Progenitor cell of endocrine pancreas (in vitro differentiated cells): ENCODE measurements around the gene PHRF1. TPM values are rescaled to one million over a fixed set of nuclear protein-coding genes. Genes with fewer than 3 reads are reported as not detected.

Experiments
- DNase-seq: peaks from one replicate; pipeline ENCODE4 v3.0.0; 2021; ENCODE audit warnings: low spot score; ENCODE audit not compliant: unreplicated experiment
- H3K27ac Mint-ChIP-seq: 2 replicates; pipeline ENCODE4 v1.8.0; 2021; ENCODE audit warnings: mild to moderate bottlenecking, moderate library complexity, mixed read lengths
- H3K27me3 Mint-ChIP-seq: 2 replicates; pipeline ENCODE4 v1.8.0; 2021; ENCODE audit warnings: mixed read lengths
- H3K36me3 Mint-ChIP-seq: 2 replicates; pipeline ENCODE4 v1.8.0; 2022; ENCODE audit warnings: mixed read lengths; ENCODE audit not compliant: insufficient read depth
- H3K4me1 Mint-ChIP-seq: 2 replicates; pipeline ENCODE4 v1.8.0; 2021; ENCODE audit warnings: low read depth, mixed read lengths
- H3K4me3 Mint-ChIP-seq: 2 replicates; pipeline ENCODE4 v1.8.0; 2021; ENCODE audit warnings: low read depth, mild to moderate bottlenecking, moderate library complexity, mixed read lengths
- H3K9me3 Mint-ChIP-seq: 2 replicates; pipeline ENCODE4 v1.8.0; 2021; ENCODE audit warnings: low read depth, mixed read lengths
- total RNA-seq: library from RNA; stranded (reverse); gene quantifications from 2 replicates; pipeline ENCODE4 v1.2.1, GENCODE V29; 2021
- TF ChIP-seq, protein P1 (sequence below): fragments of 200-600 bp; sonication (generic); IDR thresholded peaks from one replicate; pipeline ENCODE4 v1.5.0; 2021; ENCODE audit warnings: antibody characterized with exemption, mild to moderate bottlenecking; ENCODE audit not compliant: unreplicated experiment

The PHRF1 gene
- total RNA-seq, 1 donor from 2014 or later, result 44.4 TPM

DNA sequence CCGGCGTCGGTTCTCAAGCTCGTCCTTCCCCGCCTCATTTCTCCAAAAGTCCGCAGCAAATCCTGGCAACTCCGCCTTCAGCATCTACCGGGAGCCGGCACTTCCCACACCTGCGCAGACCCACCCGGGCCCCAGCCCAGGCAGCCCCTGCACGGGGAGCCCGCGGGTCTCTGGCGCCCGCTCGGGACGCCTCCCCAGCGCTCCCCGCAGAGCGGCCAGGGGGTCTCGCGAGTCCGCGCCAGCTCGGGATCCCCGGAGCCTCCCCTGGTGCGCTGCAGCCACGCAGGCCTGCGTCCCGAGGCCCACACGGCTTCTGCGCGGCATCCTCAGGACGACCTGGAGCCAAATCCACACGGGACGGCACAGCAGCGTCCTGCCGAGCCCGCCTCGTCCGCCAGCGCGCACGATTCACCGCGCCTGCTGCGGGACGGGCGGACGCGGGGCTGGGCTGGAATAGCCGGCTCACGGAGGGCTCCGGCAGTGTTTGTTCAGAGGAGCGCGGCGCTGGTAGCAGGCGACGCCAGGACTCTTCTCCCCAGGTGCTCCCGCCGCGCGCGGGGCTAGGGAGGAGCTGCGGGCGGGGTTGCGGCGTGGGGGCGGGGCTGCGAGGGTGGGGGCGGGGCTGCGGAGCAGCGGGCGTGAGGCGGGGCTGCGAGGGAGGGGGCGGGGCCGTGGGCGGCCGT lies 816 bp upstream of the PHRF1 start:
- Mint-ChIP-seq H3K36me3 (no peaks in the 10 kb centered on the region), H3K27ac (no peak overlapping the region), H3K4me1 (peaks cover 40% of the 10 kb centered on the region), H3K4me3 (peak overlapping the region; percentile 81), H3K27me3 (peaks cover 17% of the 10 kb centered on the region), H3K9me3 (no peaks in the 10 kb centered on the region)
- DNase-seq, result no peak
- TF ChIP-seq, protein P1, sequence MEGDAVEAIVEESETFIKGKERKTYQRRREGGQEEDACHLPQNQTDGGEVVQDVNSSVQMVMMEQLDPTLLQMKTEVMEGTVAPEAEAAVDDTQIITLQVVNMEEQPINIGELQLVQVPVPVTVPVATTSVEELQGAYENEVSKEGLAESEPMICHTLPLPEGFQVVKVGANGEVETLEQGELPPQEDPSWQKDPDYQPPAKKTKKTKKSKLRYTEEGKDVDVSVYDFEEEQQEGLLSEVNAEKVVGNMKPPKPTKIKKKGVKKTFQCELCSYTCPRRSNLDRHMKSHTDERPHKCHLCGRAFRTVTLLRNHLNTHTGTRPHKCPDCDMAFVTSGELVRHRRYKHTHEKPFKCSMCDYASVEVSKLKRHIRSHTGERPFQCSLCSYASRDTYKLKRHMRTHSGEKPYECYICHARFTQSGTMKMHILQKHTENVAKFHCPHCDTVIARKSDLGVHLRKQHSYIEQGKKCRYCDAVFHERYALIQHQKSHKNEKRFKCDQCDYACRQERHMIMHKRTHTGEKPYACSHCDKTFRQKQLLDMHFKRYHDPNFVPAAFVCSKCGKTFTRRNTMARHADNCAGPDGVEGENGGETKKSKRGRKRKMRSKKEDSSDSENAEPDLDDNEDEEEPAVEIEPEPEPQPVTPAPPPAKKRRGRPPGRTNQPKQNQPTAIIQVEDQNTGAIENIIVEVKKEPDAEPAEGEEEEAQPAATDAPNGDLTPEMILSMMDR, result no peak

DNA sequence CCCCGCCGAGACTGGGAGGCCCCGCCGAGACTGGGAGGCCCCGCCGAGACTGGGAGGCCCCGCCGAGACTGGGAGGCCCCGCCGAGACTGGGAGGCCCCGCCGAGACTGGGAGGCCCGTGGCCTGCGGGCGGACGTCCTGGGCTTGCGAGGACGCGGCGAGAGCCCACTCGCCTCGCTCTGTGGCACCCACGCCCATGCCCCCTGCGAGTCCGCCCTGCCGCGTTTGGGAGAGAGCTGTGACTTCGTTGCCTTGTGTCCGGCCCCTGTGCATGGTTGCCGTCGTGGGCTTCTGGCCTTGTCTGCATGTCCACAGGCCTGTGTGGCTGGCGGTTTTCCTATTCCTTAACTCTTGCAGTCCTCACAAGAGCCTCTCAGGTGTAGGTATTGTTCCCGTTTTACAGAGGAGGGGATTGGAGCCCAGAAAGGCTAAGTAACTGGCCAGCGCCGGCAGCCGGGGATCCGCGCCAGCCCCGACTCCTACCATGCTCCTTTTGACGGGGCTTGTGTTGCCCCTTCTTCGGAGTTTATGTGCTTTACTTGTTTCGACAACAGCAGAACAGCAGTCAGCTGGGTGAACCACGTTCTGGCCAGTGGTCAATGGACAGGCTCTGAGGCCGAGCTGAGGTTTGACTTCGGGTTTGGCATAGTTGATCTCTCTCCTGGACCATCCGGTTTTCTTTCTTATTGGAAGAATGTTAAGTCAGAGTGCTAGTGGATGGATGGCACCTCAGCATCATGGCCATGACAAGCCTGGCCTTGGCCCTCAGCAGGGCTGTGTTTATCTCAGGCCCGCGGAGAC lies 741 bp downstream of the PHRF1 start:
- no peaks in the 10 kb centered on the region for H3K9me3 Mint-ChIP-seq
- H3K27ac Mint-ChIP-seq, result peak overlapping the region; percentile 94
- TF ChIP-seq, protein P1, result no peak
- H3K4me3 Mint-ChIP-seq, result peak overlapping the region; percentile 86
- no peak for DNase-seq
- peaks cover 1% of the 10 kb centered on the region for H3K36me3 Mint-ChIP-seq
- H3K4me1 Mint-ChIP-seq, result peaks cover 42% of the 10 kb centered on the region
- H3K27me3 Mint-ChIP-seq, result peaks cover 17% of the 10 kb centered on the region

DNA sequence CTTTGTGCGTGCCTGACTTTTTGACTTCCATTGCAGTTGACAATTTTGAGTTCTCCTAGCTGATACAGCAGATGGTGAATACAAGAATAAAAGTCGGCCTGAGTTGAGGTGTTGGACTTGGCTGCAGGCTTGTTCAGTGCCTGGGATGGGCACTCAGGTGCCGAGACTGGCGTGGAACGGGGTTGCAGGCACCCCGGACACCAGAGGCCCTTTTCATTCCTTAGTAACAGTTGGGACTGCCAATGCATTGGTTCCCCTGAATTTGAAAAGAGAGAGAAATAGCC lies 1.3 kb downstream of the PHRF1 start:
- peaks cover 17% of the 10 kb centered on the region for H3K27me3 Mint-ChIP-seq
- TF ChIP-seq, protein P1, result no peak
- peaks cover 42% of the 10 kb centered on the region for H3K4me1 Mint-ChIP-seq

GRCh38 chr11:578276-579035 lies 2.2 kb downstream of the PHRF1 start:
- Mint-ChIP-seq H3K27ac (peak overlapping the region; percentile 49), H3K27me3 (peaks cover 16% of the 10 kb centered on the region), H3K4me1 (peaks cover 42% of the 10 kb centered on the region), H3K9me3 (no peaks in the 10 kb centered on the region), H3K4me3 (peak overlapping the region; percentile 86), H3K36me3 (peaks cover 1% of the 10 kb centered on the region)
- TF ChIP-seq, protein P1, result no peak
- no peak for DNase-seq

More for the DNA sequence above, 1.3 kb downstream of the PHRF1 start:
- Mint-ChIP-seq H3K4me3 (peak overlapping the region; percentile 86), H3K36me3 (peaks cover 1% of the 10 kb centered on the region), H3K9me3 (no peaks in the 10 kb centered on the region), H3K27ac (peak overlapping the region; percentile 94)
- DNase-seq, result no peak
